HUDEP-2 (cell line): ENCODE data around the gene PLAC8.
"Not testable (repeated sequence)": the region's sequence is repeated elsewhere in the genome, so short reads cannot be mapped to it uniquely, and the experiment has no call there.

Source experiments
- DNase-seq, 76 experiments: peaks; one replicate each; lab custom pipeline; 2025; ENCODE audit not compliant: unreplicated experiment in 76 of 76; lab: John Stamatoyannopoulos, UW

Gene PLAC8

DNA sequence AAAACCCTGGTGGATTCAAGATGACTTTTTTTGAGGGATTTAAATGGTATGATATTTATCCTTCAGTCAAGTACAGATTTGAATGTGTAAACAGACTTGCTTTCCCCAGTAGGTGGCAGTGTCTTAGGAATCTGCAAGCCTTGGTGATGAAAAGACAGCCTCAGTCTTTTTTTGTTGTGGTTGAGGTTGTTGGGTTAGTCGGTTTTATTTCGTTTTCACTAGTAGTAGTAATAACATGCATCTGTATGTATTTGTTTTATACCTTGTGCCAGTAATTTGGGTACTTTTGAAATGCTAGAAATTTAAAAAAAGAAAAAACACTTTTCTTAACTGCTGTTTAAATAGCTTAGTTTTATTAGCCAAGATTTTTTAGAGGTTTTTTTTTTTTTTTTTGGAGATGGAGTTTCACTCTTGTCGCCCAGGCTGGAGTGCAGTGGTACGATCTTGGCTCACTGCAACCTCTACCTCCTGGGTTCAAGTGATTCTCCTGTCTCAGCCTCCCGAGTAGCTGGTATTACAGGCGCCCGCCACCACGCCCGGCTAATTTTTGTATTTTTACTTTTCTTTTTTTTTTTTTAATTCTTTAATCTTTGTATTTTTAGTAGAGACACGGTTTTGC, 40.3 kb downstream of the PLAC8 start:
- DNase-seq: peak in 38 of 76 experiments; percentile 1 to 72 (median 26)

DNA sequence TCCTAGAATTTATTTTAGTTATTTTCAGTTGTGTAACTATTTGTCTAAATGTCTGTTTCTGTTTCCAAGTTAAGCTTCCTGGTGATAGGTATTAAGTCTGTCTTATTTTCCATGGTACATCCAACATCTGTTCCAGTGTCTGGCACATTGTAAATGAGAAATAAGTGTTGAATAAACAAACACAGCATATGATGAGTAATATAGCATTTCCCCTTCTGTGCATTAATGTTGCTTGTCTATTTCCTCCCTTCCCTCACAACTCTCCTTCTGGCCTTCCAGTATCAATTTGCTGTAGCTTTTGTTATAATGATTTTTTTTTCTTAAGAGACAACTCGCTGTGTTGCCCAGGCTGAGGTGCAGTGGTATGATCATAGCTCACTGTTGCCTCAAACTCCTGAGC, 43.4 kb downstream of the PLAC8 start:
- no peak for DNase-seq

DNA sequence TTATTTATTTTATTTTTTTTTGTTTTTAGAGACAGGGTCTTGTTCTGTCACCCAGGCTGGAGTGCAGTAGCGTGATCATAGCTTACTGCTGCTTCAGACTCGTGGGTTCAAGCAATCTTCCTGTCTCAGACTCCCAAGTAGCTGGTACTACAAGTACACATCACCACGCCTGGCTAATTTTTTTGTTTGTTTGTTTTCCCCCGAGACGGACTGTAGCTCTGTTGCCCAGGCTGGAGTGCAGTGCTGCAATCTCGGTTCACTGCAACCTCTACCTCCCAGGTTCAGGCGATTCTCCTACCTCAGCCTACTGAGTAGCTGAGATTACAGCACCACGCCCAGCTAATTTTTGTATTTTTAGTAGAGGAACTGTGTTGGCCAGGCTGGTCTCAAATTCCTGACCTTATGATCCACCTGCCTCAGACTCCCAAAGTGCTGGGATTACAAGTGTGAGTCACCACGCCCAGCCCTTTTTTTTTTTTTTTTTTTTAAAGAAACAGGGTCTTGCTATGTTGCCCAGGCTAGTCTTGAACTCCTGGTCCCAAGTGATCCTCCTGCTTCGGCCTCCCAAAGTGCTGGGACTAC, 47.4 kb downstream of the PLAC8 start:
- DNase-seq: no peak

DNA sequence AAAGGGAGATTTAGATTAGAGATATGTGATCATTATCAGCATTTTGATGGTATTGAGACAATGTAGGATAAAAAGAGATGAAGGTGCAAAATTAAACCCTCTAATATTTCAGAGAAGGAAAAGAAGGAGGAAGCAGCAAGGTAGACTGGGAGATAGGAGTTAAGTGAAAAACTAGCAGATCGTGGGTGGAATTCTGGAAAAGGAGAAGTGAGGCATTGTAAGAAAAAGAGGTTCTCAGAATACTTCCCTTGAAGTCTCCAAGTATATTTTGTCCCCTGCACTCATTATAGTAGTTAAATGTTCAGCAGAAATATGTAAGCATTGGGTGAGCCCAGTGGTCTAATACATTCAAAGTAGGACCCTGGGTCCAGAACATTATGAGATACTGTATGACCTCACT, 49.3 kb downstream of the PLAC8 start:
- no peak for DNase-seq

DNA sequence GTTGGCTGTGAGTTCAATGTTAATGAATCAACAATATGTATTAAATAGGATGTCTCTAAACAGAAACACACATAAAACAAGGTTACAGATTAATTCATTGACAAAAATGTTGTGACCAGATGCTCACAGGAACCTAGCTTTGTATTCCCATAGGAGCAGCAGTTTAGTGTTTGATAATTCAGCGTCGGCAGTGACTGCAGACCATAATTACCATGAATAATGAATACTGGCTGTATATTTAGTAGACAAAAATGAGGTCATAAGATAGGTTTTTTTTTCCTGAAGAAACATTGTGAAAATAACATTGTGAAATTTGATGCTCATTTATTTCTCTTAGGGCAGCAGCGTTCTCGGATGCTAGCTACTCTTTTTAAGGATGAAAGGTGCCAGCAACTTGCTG, 51.8 kb downstream of the PLAC8 start:
- DNase-seq: no peak

DNA sequence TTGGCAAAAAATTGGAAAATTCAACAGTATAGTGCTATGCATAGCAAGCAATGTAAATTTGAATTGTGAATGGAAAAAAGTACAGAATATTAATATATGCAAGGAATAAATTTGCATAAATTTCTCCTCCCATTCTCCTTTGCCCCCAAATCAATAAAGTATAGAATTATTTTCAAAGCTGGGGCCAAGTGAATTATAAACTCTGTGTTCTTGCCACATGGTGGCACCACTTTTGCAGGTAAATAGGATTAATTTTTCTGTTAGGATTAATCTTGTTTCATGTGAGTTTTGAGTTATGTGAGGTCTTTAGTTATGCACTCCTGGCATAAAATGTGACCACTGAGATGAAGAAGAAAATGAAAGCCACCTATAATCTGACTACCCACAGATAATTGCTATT, 59.6 kb downstream of the PLAC8 start:
- DNase-seq: no peak

DNA sequence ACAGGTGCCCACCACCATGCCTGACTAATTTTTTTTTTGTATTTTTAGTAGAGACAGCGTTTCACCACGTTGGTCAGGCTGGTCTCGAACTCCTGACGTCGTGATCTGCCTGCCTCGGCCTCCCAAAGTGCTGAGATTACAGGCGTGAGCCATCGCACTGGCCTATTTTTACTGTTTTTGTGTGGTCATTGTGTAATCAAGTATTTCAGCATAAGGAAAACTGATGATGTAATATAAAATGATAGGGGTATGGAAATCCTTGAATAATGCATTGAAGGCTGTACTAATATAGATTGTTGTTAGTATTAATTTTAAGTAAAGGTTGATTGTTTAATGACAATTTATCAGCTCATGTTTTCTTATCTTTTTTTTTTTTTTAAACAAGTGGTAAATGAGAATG, 65.7 kb downstream of the PLAC8 start:
- DNase-seq: not testable (repeated sequence)

DNA sequence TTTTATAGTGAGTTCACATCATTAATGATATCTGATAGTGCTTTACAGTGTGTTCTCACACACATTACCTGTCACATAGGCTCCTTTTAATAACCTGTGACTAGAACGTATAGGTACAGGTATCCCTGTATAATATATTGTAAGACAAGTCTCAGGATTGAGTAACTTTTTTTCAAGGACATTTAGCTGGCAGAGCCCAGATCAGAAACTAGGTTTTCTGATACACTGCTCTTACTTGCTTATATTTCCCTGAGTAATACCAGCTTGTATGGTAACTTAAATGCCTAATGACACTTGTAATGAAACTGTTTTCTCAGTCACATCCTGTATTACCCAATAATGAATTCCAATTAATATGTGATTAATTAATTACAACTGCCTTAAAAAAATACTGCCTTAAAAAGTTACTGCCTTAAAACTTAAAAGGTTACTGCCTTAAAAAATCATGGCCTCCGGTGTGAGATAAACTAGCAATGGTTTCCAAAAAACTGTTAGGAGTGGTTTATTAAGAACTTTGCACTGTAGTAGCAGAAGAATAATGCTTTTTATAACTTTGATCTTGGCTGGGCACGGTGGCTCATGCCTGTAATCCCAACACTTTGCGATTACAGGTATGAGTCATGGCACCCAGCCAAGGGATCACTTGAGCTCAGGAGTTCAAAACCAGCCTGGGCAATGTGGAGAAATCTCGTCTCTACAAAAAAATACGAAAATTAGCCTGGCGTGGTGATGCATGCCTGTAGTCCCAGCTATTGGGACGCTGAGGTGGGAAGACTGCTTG, 67.6 kb downstream of the PLAC8 start:
- DNase-seq: no peak

DNA sequence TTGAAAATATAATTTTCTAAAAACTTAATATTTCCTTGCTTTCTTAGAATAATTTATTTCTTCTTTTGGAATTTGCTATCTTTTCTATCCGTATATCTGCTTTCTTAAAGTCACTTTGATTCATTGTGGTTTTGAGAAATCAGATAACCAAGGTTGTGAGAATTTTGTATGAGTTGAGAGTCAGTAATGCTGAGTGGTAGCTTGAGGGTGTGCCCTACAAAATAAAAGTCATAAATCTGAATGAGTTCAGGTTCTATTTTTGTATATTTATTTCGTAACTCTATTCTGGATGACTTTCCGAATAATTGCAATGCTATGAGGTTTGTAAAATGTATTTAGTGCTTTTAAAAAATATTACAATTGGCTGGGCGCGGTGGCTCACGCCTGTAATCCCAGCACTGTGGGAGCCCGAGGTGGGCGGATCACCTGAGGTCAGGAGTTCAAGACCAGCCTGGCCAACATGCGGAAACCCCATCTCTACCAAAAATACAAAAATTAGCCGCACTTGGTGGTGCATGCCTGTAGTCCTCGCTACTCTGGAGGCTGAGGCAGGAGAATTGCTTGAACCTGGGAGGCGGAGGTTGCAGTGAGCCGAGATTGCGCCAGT, 70.6 kb downstream of the PLAC8 start:
- no peak for DNase-seq

DNA sequence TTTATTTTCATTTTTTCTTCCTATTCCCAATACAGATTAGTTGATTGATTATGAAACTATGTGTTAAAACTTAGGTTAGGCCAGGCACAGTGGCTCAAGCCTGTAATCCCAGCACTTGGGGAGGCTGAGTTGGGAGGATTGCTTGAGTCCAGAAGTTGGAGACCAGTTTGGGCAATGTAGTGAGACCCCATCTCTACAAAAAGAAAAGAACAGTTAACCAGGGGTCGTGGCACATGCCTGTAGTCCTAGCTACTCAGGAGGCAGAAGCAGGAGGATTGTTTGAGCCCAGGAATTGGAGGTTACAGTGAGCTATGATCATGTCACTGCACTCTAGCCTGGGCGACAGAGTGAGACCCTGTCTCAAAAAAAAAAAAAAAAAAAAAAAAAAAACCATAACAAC, 71.4 kb downstream of the PLAC8 start:
- DNase-seq: not testable (repeated sequence)

DNA sequence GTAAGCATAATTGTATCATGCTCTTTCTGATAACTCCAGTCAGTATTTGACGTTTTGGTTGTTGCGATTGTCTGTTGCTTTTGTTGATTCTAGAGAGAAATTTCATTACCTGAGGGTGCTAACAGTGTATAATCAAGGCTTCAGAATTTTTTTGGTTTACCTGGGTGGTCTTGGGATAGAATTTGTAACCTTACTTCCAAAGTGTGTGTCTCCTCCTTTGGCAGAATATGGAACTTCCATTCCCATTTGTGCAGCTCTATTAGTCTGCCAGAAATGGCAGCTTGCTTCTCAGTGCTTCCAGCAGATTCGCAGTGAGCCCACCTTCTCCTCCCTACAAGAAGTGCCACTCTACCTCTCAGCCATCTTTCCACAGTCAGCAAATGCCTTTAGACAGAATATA, 74.3 kb downstream of the PLAC8 start:
- DNase-seq: no peak
